GM21360 (cell line): ENCODE measurements around the gene BMPER.

Experiments used
- ATAC-seq: cut with Tn5 transposase; IDR thresholded peaks from one replicate; pipeline ENCODE4 v1.9.1; 2021; ENCODE audit warnings: mild to moderate bottlenecking, moderate library complexity; ENCODE audit not compliant: unreplicated experiment

BMPER gene

DNA sequence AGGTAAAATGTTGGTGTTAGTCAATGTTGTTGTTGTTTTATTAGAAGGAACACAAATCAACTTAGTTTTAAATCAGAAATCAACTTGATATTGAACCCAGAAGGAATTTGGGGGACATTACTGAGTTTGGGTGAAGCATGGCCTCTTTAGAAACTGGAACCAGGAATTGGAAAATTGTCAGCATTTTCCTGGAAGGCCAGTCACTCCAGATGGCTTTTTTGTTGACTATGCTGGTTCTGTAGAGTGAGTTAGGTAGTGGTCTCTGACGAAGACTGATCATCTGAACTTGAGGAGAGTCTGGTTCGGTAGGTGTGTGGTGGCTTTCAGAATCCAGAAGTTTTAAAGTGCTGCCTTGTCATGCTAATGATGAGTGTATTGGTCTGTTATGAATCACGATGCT, 111.5 kb downstream of the BMPER start:
- no peak for ATAC-seq

DNA sequence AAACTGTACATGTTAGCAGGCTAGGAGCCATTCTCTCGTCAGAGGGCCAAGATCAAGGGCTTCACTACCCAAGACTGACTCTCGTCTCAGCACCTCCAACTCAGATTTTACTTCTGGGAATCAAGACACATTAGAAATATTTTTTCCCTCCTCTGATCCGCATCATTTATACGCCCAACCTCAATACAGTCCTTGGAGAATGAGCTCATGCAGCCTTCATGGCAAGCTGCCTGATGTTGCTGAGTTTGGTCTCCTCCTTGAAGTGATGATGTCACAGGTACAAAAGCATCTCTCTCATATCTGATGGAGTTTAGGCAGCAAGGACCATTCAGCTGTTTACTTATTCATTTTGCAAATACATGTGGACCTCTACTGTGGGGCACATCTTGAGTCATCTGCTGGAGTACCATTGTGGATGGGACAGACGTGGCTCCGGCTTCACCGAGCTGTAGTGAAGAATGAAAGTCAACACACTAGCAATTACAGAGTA, 114.0 kb downstream of the BMPER start:
- no peak for ATAC-seq

- no peak for ATAC-seq
Observed at GRCh38 chr7:34022626-34023025, 117.3 kb downstream of the BMPER start.

DNA sequence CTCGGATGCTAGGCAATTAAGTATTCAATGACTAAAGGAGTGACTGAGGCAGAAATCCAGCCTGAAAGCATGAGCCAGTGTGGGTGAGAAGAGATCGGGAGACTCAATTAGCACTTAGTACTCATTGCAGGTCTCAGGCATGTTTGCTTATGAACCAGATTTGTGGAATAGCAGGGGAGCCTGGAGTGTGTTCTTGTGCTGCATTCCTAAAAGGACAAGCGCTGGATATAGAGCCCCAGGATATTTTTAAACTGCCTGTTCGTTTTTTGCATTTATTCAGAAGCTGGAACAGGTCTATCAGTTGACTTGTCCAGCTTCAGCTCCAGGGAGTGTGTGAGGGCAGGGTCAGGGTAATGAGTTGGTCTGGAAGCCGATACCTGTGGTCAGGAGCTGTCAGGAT, 120.3 kb downstream of the BMPER start:
- ATAC-seq: no peak

DNA sequence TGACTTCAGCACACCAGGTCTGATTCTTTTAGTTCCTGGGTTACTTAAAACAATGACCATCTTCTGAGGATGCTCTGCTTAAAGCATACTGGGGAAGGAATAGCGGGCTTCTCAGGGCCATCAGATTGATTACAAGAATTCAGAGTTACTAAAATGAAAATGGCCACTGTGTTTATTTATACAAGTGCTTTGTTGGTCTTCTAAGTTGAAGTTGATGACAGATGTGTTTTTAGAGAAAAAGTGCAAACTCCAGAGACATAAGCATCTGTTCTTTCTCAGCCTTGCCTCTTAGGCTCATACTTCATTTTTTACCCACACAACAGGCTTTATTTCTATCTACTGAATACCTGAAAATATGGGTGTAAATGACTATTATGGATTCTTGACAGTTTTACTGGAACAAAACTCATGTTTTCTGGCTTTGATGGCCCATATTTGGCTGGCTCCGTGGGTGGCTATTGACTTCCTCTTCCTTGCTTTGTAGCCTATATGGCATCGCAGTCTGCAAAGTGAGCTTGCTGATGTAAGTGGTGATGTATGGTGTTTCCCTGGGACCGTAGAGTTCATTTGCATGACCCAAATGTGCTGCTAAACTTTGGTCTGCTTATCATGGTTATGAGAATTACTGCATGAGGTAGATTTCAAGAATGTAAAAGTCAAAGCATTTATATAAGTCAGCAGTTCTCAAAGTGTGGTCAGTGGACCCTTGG, 121.3 kb downstream of the BMPER start:
- no peak for ATAC-seq

GRCh38 chr7:34031156-34031555, 125.8 kb downstream of the BMPER start:
- no peak for ATAC-seq

GRCh38 chr7:34034728-34035127, 129.4 kb downstream of the BMPER start:
- no peak for ATAC-seq

- no peak for ATAC-seq
Observed at GRCh38 chr7:34036051-34036920, 130.9 kb downstream of the BMPER start.

- no peak for ATAC-seq
Observed at GRCh38 chr7:34036972-34037792, 131.8 kb downstream of the BMPER start.

DNA sequence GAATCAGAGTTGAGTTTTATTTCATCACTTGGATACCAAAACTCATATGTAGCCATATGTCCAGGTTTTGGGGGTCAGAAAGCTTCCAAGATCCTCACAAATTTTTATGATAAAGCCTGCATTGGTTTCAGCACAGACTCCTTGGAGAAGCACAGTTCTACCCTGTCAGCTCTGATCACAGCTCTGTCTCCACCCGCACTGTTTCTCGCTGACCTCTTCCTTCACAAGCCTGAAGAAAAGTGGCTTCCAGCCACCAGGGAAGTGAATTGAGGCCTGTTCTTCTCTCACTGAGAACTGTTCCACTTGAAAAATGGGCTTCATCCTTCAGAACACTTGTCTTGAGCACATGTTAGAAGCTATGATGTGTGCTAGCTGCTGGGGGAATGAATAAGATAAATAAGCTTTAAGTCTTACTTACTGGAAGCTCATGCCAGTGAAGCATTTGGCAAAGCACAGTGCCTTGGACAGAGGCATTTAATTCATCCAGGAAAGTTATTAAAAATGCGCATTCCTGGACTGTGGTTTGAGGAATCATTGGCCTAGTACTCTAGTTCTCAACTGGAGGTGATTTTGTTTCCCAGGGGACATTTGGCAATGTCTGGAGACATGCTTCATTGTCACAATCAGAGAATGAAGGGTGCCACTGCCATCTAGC, 133.6 kb downstream of the BMPER start:
- ATAC-seq: no peak

GRCh38 chr7:34041707-34042106, 136.4 kb downstream of the BMPER start:
- no peak for ATAC-seq

GRCh38 chr7:34042406-34042805, 137.1 kb downstream of the BMPER start:
- ATAC-seq: no peak

DNA sequence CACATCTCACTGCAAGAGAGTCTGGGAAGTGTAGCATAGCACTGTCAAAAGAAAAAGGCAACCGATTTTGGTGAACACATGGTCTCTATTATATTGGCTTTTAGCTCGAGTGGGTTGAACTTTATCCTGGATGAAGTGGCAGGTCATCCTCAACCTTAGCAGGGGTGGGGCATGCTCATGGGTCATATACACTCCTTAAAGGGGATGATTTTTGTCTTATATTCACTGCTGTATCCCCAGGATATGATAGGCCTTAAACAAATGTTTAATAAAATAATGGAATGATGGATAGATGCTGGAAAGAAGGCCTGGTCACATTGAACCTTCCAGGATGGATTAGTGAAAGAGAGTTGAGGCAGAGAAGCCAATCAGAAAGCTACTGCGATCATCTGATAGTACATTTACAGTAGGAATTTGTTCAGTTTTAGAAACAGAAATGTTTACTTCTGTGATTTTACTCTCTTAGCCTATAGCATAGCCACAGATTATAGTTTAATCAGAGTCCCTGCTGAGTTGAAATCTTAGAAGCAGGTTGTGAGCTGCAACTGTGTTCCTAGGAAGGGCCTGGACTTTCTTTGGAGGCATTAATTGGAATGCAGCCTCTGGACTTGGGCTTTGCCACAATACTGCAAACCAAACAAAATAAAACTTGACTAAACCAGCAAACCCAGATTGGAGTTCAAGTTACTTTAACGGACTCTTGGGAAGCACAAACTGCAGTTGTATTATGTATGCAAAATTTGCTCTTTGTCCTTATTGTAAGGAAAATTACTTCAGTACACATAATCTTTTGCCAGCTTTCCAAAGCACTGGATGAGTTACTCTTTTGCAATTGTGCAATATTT, 138.3 kb downstream of the BMPER start:
- no peak for ATAC-seq

DNA sequence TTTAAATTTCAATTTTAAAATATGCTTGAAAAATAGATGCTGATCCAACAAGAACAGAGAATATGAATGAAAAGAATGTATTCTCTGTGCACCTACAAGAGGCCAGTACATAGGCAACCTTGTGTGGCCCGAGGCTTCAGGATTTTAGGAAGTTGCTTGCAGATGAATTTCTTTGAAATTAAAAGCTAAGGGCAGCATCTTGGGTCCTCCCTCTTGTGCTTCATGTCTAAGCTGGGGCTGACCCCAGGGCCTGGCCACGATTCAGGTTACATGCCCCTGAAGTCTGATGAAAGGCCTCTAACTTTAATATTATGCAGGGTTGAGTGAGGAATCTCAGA, 138.9 kb downstream of the BMPER start:
- no peak for ATAC-seq

- no peak for ATAC-seq
Observed at GRCh38 chr7:34044734-34045353, 139.5 kb downstream of the BMPER start.

DNA sequence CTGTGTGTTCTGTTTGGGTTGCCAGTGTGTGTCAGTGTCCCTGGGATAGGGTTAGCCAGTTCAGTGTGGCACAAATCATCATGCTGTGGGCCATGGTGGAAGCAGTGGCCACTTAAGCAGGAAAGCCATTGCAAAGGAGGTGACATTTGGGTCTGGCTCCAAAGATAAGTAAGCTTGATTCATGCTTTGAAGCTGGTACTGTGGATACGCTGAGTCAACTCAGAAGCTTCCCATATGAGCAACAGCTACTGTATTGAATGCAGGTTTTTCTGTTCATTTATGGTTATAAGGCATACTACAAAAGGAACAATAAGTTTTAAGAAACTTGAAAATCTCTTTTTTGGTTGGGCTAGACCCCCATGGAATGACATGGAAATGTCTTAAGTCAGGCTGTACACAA, 143.1 kb downstream of the BMPER start:
- no peak for ATAC-seq

GRCh38 chr7:34054075-34054474, 148.7 kb downstream of the BMPER start:
- no peak for ATAC-seq

GRCh38 chr7:34057136-34057535, 151.8 kb downstream of the BMPER start:
- ATAC-seq: no peak

DNA sequence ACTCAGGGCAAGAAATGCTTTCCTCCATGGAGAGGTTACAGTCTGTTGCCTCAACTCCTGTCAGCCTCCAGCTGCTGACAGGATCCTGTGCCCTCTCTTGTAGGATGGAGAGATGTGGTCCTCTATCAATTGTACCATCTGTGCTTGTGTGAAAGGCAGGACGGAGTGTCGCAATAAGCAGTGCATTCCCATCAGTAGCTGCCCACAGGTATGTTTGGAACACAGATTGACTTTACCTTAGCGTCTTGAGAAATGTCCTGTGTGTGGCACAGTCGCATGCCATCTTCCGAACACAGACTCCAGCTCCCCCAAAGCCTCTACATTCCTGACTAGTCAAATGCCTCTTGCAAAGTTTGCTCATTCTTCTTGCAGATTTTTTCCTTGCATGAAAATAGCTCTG, 152.6 kb downstream of the BMPER start:
- no peak for ATAC-seq

DNA sequence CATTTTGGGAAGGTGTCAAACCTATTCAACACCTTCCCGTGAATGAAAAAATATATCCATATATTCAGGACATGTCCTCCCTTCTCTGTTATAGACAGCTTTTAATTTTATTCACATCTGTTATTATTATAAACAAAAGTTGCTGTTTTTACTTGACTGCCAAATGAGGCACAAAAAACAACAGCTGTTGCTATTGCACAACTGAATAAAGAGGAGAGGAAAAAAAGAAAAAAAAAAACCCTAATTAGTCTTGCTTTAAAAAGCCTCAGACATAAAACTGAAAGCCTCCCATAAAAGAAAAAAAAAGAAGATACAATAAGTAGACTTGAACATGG, 153.4 kb downstream of the BMPER start:
- ATAC-seq: no peak
